Cardiac fibroblast (primary cell): ENCODE measurements around the gene SHD.
"Not testable (repeated sequence)": the region's sequence is repeated elsewhere in the genome, so short reads cannot be mapped to it uniquely, and the experiment has no call there.

Experiments
- DNase-seq, 2 donors: peaks; one replicate each; pipeline versions ENCODE4 v3.0.0 to v3.0.0-alpha.2; 2010; ENCODE audit warnings: low read depth in 2 of 2
- H3K4me3 ChIP-seq, 2 donors: replicated peaks in 1 of 2; 1 replicate in 1 of 2; 2 replicates in 1 of 2; pipeline ENCODE4 v1.5.1; 2011; ENCODE audit warnings: low read depth in 2 of 2, low read length in 2 of 2, mild to moderate bottlenecking in 2 of 2, moderate library complexity in 1 of 2
- CTCF ChIP-seq: IDR thresholded peaks from one replicate; pipeline ENCODE4 v1.5.1; 2011; ENCODE audit warnings: low read depth, mild to moderate bottlenecking, low read length, inconsistent platforms

The SHD gene

DNA sequence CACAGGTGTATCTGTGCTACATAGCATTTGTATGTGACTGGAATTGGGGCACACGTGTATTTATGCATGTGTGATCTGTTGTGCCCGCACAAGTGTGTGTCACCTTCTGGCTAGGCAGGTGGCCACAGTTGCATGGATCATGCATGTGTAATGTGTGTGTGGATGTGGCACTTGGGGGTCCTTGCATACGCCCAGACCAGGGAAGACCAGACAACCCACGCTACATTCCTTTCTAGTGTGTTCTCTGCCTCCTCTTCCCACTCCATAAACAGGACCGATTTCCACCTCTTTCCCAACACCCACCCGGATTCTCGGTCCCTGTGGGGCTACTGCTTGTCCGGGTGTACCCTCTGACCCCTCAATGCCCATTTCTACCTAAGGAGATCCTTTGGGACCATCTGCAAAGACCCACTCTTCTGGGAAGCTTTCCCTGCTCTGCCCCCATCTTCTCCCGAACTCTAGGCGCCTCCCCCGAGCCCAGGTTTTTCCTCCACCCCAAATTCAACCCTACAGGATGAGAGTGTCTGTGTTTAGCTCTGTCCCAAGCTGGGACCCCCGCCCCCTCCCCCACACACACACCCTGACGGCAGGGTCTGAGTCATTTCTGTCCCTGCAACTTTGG, 47.3 kb downstream of the SHD start:
- no peak for DNase-seq
- TF ChIP-seq CTCF: no peak
- no peak overlapping the region for H3K4me3 ChIP-seq

- H3K4me3 ChIP-seq: no peak overlapping the region
- DNase-seq: no peak
- no peak for TF ChIP-seq CTCF
Observed at GRCh38 chr19:4326837-4327251, 47.8 kb downstream of the SHD start.

DNA sequence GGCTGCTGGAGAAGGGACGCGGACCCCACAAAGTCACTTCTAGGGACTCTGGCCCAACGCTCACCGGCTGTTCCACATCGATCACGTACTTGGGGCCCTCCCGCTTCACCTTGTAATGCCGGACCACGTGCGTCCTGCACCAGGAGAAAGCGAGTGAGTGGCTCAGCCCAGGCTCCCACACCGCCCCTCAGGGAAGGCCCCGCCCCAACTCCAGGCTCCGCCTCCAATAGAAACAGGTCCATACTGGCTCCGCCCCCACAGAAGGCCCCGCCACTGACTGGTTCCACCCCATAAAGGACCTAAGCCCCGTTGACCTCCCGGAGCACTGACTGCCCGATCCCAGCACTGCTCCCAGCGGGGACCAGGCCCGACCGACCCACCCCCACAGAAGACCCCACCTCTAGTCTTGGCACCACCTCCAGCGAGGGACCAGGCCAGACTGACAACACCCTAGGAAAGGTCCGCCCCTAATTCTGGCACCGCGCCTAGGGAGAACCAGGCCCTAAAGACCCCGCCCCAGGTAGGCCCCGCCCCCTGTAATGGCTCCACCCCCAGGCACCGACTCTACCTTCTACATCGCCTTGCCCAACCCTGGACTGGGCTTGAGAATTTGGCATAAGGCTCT, 48.3 kb downstream of the SHD start:
- peak overlapping the region in 1 of 2 donors; percentile 42 for H3K4me3 ChIP-seq
- no peak for TF ChIP-seq CTCF
- DNase-seq: peak; percentile 46 to 67

- no peak for TF ChIP-seq CTCF
- peak overlapping the region in 1 of 2 donors; percentile 42 for H3K4me3 ChIP-seq
- DNase-seq: no peak
Observed at GRCh38 chr19:4327877-4328242, 48.8 kb downstream of the SHD start.

DNA sequence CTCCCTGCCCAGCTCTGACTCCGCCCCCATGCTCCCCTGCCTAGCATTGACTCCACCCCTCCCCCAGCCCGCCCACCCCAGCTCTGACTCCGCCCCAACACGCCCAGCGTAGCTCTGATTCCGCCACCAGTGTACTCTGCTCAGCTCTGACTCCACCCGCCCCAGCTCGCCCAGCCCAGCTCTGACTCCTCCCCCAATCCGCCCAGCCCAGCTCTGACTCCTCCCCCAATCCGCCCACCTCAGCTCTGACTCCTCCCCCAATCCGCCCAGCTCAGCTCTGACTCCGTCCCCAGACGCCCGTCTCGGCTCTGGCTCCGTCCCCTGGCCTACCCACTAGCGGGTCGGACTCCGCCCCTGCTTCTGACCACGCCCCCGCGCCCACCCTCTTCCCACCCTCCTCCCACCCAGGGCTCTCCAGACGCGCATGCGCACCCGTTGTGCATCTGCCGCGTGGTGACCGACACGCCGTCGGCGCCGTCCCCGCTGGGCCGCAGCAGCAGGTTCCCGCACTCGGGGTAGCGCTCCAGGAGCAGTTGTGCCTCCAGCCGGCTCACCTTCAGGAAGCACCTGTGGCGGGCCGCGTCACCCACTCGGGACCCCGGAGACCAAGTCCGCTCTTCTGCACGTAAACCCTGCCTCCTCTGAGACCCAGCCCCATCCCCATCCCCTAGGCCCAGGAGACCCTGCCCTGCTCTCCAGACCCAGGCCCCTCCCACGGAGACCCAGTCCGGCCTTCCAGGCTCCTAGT, 49.4 kb downstream of the SHD start:
- TF ChIP-seq CTCF: no peak
- DNase-seq: peak; percentile 84 to 98
- peak overlapping the region; percentile 41 to 47 for H3K4me3 ChIP-seq

DNA sequence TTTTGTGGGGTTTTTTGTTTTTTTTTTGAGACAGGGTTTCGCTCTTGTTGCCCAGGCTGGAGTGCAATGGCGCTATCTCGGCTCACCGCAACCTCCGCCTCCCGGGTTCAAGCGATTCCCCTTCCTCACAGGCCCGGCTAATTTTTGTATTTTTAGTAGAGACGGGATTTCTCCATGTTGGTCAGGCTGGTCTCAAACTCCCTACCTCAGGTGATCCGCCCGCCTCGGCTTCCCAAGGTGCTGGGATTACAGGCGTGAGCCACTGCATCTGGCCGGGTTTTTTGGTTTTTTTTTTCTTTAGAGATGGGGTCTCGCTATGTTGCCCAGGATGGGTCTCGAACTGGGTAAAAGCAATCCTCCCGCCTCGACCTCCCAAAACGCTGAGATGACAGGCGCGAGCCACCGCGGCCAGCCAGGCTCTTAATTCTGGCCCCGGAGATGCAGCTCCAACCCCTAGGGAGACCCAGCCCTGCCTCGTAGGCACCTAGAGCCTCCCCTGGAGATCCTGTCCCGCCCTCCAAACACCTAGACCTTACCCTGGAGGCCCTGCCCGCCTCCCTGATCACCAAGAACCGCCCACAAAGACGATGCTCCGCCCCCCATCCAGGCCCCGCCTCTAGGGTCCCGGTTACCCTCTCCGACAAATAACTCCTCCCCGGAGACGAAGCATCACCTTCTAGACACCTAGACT, 50.1 kb downstream of the SHD start:
- DNase-seq: not testable (repeated sequence)
- peak overlapping the region; percentile 41 to 47 for H3K4me3 ChIP-seq

- H3K4me3 ChIP-seq: no peak overlapping the region
- no peak for DNase-seq
- TF ChIP-seq CTCF: no peak
Observed at GRCh38 chr19:4329858-4330257, 50.8 kb downstream of the SHD start.
